Endothelial cell of hepatic sinusoid (primary cell): ENCODE data around the gene CGB1.
"Not testable (repeated sequence)": the region's sequence is repeated elsewhere in the genome, so short reads cannot be mapped to it uniquely, and the experiment has no call there.

Experiments used
- in situ Hi-C: cut with HindIII; loops from 2 replicates; pipeline ENCODE4 v1.10.0; 2017; ENCODE audit warnings: low sequenced_read_pairs

Gene CGB1

DNA sequence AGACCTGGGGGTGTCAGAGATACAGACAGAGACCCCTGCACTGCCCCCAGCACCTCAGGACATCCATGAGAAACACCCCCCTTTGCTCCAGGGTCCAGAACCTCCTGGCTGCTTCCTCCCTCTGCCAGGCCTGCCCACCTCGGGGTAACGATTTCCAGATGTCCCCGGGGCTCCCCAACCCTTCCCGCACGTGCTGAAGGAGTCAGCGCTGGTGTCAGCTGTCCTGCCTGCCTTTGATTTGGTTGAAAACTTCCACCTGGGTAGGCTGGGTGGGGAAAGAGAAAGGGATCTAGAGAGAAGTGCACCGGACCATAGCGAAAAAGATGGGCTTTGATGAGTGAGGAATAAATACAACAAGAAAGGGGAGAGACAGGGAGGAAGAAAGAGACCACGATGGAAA, 22.4 kb upstream of the CGB1 start:
- in situ Hi-C loops = no loop called here

DNA sequence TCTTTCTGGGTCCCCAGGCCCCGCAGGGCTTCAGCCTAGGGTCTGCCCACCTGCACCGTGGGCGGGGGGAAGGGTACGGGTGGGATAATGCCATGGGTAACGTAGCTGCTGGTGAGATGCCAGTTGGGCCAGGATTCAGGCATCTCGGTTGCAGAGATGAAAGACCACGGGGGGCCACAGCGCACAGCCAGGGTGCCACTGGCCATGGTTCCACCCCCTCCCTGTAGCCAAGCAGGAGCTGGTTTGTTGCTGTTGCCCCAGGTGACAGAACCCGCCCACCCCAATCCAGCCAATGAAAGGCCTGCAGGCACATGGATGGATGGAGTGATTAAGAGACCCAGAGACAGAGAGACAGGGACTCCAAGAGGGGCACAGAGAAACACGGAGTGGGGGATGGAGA, 21.9 kb upstream of the CGB1 start:
- in situ Hi-C loops = no loop called here

DNA sequence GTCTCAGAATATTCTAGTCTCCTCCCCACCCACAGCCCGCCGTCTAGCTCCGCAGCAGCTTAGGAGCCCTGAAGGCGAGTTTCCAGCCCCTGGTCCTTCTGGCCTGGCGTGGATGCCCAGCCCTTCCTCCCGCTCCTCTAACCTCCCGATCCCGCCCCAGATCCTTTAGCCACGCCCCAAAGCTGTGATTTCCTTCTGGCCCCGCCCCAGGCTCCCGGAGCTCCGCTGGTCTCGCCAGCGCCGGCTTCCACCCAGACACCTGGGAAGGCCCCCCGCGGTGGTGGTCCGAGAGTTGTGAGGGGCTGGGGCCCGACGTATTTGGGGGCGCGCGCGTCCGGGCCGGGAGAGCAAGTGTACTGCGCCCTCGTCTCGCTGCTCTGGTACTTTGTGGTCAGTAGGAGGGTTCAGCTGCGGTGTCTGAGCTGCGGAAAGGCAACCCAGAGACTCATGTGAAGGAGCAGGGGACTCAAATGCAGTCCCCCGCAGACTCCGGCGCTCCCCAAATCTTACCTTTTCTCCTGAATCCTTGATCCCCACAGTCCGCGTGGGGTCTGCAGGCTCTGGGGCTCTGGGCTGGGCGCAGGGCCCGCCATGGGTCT, 21.0 kb upstream of the CGB1 start, which contains the start of gene CGB7:
Gene CGB7, minus strand, starts transcription at position 114 of the 599 bp plus-strand sequence. CDS start 2,374 bp downstream, outside the sequence.
- in situ Hi-C loops = no loop called here

DNA sequence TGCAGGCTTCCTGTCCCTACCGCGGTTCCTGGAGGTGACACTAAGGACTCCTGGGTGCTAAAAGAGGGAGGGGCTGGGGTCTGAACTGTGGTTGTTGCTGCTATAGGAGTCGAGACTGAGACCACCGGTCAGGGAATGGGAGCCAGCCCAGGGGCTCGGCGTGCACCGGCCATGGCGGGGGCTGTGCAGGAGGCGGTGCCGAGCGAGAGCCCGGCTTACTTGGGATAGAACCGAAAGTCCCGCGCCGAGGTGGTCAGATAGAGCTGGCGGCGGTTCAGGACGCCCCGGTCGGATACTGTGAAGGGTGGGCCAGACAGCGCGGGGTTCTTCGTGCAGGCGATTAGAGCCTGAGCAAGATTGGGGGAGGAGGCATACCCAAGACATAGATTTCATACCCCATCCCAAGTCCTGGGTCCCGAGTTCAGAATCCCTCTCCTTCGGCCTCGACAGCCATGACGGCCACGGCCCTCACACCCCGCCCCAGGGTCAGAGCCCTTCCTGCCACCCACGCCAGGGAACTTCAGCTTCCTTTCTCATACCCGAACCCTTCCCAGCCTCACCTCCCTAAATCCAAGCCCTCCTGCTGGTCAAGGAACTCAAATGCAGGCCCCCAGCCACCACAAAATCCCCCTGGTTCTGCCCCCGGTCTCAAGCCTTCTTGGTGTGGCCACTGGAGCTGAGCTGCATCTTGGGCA, 20.4 kb upstream of the CGB1 start:
- in situ Hi-C loops = not testable (repeated sequence)

DNA sequence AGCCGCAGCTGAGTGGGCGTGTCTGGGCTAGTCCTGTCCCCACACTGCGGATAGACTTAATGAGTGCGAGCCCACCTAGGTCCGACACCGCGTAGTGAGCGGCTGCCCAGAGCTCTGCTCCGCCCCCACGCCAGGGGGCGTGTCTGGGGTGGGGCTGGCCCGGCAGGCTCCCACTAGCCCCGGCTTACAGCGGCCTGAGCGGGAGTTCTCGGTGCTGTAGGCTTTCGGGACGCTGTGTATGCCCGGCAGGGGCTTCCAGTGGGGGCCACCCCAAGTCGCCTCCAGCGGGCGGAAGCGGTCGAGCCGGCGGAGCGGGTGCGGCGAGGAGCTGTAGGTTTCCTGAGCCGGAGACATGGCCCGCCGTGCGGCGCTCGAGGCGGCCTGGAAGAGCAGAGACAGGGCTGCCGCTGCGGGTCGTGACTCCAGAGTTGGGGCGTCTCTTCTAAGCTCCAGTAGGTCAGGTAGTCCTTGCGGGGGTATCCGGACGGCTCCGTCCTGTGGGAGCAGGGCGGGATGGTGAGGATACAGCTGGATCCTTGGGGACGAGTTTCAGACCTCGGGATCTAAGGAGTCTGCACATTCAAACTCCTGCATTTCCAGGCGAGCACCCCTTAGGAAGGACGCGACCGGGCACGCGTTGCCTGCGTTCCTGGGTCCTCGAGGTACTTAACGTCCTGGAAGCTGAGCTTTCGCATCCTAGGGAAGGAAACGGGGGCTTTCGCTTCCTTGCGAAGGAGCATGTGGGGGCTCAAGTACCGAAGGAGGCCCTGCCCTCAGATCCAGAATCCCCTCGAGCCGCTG, 19.6 kb upstream of the CGB1 start:
- in situ Hi-C loops = no loop called here

DNA sequence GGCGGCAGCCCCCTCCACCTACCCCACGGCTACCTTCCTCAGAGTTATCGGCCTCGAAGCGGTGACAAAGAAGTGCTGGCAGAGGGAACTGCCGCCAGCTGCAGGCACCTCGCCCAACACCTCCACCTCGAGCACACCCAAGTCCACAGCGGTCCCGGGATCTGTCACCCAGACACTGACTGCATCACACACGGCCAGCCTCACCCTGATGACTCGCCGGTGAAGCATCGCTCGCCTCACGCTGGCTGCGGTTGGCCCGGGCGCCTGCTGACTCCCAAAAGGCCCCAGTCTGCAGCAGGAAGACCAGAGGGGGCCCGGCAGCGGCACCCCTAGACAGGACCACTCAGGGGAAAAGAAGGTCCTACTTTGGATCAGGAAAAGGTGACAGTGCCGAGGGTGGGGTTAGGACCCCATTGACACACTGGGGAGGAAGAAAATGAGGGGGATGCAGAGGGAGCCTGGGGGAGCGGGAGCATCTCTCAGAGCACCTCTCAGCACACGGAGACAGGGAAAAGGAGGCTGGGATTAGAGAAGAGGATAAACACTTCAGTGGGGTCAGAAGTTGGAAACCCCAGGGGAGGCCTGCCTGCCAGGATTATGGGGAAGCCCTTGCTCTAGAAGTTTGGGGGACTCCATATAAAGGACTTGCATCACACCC, 13.8 kb upstream of the CGB1 start:
- in situ Hi-C loops = not testable (repeated sequence)

DNA sequence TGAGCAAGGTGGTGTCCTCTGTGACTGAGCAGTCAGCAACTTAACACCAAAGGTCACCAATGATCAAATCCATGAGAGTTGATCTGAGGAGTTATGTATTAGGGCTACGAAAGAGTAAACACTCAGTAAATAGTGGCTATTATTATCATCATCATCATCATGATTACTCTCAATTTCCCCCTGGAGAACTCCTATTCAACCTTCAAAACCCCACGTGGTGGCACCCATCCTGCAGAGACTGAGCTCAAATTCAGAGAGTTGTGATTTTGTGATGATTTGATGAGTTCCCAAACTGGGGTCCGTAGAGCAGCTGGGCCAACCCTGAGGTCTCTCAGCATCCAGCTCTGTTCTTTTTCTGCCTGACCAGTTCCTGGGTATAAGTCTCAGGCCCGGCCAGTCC, 13.1 kb upstream of the CGB1 start:
- in situ Hi-C loops = not testable (repeated sequence)

DNA sequence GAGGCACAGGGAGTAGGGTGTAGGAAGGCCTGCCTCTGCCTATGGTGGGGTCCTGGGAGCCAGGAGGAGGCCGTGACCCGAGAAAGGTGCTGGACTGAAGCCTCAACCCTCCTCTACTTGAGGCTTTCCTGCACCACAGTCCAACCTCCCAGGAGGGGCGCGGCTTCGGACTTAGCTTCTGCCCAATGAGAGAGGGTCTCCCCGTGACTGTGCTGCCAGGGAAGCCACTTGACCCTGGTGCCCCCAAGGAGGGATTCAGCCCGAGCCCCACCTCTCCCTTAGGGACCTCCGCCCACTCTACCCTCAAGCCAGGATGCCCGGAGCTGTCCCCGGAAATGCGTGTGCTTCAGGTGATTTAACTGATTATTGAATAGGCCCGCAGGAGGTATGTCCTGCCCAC, 12.3 kb upstream of the CGB1 start, which contains the start of gene CGB8:
Gene CGB8, minus strand, starts transcription at position 101 of the 400 bp plus-strand sequence. CDS start 372 bp downstream, outside the sequence.
- in situ Hi-C loops = not testable (repeated sequence)

DNA sequence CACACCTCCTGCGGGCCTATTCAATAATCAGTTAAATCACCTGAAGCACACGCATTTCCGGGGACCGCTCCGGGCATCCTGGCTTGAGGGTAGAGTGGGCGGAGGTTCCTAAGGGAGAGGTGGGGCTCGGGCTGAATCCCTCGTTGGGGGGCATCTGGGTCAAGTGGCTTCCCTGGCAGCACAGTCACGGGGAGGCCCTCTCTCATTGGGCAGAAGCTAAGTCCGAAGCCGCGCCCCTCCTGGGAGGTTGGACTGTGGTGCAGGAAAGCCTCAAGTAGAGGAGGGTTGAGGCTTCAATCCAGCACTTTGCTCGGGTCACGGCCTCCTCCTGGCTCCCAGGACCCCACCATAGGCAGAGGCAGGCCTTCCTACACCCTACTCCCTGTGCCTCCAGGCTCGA, 6.9 kb upstream of the CGB1 start, which contains the start of gene CGB5:
Gene CGB5, plus strand, starts transcription at position 301 of the 400 bp plus-strand sequence. CDS start 362 bp downstream, outside the sequence.
- in situ Hi-C loops = not testable (repeated sequence)

DNA sequence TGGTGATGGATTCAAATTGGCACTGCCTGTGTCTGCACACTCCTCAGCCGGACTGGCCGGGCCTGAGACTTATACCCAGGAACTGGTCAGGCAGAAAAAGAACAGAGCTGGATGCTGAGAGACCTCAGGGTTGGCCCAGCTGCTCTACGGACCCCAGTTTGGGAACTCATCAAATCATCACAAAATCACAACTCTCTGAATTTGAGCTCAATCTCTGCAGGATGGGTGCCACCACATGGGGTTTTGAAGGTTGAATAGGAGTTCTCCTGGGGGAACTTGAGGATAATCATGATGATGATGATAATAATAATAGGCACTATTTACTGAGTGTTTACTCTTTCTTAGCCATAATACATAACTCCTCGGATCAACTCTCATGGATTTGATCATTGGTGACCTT, 6.0 kb upstream of the CGB1 start:
- in situ Hi-C loops = not testable (repeated sequence)

DNA sequence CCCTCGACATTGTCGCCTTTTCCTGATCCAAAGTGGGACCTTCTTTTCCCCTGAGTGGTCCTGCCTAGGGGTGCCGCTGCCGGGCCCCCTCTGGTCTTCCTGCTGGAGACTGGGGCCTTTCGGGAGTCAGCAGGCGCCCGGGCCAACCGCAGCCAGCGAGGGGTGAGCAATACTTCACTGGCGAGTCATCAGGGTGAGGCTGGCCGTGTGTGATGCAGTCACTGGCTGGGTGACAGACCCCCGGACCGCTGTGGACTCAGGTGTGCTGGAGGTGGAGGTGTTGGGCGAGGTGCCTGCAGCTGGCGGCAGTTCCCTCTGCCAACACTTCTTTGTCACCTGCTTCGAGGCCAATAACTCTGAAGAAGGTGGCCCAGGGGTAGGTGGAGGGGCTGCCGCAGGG, 5.5 kb upstream of the CGB1 start:
- in situ Hi-C loops = no loop called here

DNA sequence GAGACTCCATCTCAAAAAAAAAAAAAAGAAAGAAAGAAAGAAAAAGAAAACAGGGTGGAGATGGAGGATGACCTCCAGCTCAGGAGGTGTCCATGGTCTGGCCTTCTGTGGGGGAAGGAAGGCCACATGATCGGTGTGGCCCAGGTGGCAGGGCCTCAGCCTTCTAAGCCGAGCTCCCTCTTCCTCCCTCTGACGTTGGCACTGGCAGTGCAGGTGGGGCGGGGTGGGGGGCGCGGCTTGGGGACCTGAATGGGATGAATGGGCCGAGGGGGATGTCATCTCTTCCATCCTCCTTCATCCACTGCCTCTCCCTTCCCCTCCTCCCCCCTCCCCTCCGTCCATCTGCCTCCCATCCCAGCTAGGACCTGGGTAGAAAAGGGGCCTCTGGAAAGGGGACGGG, 3.0 kb upstream of the CGB1 start:
- in situ Hi-C loops = not testable (repeated sequence)

DNA sequence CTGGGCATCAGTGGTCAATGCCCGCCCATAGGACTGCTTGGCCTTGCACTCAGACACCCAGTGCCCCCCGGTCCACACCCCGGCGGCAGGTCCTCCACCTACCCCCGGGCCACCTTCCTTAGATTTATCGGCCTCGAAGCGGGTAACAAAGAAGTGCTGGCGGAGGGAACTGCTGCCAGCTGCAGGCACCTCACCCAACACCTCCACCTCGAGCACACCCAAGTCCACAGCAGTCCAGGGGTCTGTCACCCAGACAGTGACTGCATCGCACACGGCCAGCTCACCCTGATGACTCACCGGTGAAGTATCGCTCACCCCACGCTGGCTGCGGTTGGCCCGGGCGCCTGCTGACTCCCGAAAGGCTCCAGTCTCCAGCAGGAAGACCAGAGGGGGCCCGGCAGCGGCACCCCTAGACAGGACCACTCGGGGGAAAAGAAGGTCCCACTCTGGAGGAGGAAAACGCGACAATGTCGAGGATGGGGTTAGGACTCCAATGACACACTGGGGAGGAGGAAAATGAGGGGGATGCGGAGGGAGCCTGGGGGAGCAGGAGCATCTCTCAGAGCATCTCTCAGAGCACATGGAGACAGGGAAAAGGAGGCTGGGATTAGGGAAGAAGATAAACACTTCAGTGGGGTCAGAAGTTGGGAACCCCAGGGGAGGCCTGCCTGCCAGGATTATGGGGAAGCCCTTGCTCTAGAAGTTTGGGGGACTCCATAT, 2.0 kb upstream of the CGB1 start:
- in situ Hi-C loops = not testable (repeated sequence)

DNA sequence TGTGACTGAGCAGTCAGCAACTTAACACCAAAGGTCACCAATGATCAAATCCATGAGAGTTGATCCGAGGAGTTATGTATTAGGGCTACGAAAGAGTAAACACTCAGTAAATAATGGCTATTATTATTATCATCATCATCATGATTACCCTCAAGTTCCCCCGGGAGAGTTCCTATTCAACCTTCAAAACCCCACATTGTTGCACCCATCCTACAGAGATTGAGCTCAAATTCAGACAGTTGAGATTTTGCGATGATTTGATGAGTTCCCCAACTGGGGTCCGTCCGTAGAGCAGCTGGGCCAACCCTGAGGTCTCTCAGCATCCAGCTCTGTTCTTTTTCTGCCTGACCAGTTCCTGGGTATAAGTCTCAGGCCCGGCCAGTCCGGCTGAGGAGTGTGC, 1.4 kb upstream of the CGB1 start:
- in situ Hi-C loops = not testable (repeated sequence)

DNA sequence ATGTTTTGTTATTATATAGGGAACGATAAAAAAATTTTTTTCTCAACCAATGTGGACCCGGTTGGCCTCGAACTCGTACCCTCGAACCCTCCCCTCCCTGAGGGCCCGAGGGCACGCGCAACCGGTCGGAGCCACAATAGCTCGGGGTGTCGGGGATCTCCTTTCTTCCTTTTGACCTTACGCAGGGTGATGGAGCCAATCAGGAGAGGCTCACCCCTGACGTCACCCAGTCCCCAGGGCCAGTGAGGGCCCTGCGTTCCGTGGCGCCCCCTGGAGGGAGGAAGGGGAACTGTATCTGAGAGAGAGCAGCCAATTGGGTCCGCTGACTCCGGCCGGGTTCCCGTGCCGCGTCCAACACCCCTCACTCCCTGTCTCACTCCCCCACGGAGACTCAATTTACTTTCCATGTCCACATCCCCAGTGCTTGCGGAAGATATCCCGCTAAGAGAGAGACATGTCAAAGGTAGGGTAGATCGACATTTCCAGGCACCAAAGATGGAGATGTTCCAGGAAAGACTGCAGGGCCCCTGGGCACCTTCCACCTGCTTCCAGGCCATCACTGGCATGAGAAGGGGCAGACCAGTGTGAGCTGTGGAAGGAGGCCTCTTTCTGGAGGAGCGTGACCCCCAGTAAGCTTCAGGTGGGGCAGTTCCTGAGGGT, 4.9 kb downstream of the CGB1 start, which contains the start of gene CGB2:
Gene CGB2, plus strand, starts transcription at position 249 of the 660 bp plus-strand sequence. Its CDS starts 206 bp downstream, at position 455.
- in situ Hi-C loops = not testable (repeated sequence)

DNA sequence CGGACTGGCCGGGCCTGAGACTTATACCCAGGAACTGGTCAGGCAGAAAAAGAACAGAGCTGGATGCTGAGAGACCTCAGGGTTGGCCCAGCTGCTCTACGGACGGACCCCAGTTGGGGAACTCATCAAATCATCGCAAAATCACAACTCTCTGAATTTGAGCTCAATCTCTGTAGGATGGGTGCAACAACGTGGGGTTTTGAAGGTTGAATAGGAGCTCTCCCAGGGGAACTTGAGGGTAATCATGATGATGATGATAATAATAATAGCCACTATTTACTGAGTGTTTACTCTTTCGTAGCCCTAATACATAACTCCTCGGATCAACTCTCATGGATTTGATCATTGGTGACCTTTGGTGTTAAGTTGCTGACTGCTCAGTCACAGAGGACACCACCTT, 6.4 kb downstream of the CGB1 start:
- in situ Hi-C loops = not testable (repeated sequence)

DNA sequence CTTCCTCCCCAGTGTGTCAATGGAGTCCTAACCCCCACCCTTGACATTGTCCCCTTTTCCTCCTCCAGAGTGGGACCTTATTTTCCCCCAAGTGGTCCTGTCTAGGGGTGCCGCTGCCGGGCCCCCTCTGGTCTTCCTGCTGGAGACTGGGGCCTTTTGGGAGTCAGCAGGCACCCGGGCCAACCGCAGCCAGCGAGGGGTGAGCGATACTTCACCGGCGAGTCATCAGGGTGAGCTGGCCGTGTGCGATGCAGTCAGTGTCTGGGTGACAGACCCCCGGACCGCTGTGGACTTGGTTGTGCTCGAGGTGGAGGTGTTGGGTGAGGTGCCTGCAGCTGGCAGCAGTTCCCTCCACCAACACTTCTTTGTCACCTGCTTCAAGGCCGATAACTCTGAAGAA, 6.9 kb downstream of the CGB1 start:
- in situ Hi-C loops = not testable (repeated sequence)

DNA sequence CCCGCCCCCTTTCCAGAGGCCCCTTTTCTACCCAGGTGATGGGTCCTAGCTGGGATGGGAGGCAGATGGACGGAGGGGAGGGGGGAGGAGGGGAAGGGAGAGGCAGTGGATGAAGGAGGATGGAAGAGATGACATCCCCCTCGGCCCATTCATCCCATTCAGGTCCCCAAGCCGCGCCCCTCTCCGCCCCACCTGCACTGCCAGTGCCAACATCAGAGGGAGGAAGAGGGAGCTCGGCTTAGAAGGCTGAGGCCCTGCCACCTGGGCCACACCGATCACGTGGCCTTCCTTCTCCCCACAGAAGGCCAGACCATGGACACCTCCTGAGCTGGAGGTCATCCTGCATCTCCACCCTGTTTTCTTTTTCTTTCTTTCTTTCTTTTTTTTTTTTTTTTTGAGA, 8.0 kb downstream of the CGB1 start:
- in situ Hi-C loops = not testable (repeated sequence)

DNA sequence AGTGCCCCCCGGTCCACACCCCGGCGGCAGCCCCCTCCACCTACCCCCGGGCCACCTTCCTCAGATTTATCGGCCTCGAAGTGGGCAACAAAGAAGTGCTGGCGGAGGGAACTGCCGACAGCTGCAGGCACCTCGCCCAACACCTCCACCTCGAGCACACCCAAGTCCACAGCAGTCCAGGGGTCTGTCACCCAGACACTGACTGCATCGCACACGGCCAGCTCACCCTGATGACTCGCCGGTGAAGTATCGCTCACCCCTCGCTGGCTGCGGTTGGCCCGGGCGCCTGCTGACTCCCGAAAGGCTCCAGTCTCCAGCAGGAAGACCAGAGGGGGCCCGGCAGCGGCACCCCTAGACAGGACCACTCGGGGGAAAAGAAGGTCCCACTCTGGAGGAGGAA, 11.1 kb downstream of the CGB1 start:
- in situ Hi-C loops = not testable (repeated sequence)

DNA sequence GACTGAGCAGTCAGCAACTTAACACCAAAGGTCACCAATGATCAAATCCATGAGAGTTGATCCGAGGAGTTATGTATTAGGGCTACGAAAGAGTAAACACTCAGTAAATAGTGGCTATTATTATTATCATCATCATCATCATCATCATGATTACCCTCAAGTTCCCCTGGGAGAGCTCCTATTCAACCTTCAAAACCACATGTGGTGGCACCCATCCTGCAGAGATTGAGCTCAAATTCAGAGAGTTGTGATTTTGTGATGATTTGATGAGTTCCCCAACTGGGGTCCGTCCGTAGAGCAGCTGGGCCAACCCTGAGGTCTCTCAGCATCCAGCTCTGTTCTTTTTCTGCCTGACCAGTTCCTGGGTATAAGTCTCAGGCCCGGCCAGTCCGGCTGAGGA, 11.6 kb downstream of the CGB1 start:
- in situ Hi-C loops = not testable (repeated sequence)
